Neural cell (in vitro differentiated cells): ENCODE measurements around the gene FOXK1. TPM values are rescaled to one million over a fixed set of nuclear protein-coding genes. Genes with fewer than 3 reads are reported as not detected.

Source experiments
- H2AFZ ChIP-seq: fragments of 200-600, 300-800 bp; sonication (generic), shearing (Covaris generic); 2 replicates; pipeline ENCODE4 v1.6.0; 2014; ENCODE audit warnings: low read depth, mild to moderate bottlenecking, antibody characterized with exemption, low read length, moderate library complexity
- H3F3A ChIP-seq: fragments of 200-600 bp; shearing (Covaris generic); 2 replicates; pipeline ENCODE4 v1.6.1; 2016; ENCODE audit warnings: mild to moderate bottlenecking, moderate library complexity, mixed read lengths, antibody characterized with exemption, low read length; ENCODE audit not compliant: insufficient read depth, poor library complexity, severe bottlenecking
- H3K27ac ChIP-seq: fragments of 200-600, 300-800 bp; sonication (generic), shearing (Covaris generic); 2 replicates; pipeline ENCODE4 v1.5.1; 2014; ENCODE audit warnings: mild to moderate bottlenecking, low read length, moderate library complexity
- H3K27me3 ChIP-seq: fragments of 300-800, 200-600 bp; sonication (generic), shearing (Covaris generic); 2 replicates; pipeline ENCODE4 v1.6.0; 2014; ENCODE audit warnings: mild to moderate bottlenecking, low read depth, low read length, moderate library complexity; ENCODE audit not compliant: insufficient read depth
- H3K36me3 ChIP-seq: fragments of 300-800, 200-600 bp; sonication (generic), shearing (Covaris generic); 2 replicates; pipeline ENCODE4 v1.5.1; 2014; ENCODE audit warnings: mild to moderate bottlenecking, antibody characterized with exemption, low read length, moderate library complexity; ENCODE audit not compliant: insufficient read depth
- H3K4me2 ChIP-seq: fragments of 300-800, 200-600 bp; sonication (generic), shearing (Covaris generic); 2 replicates; pipeline ENCODE4 v1.6.0; 2014; ENCODE audit warnings: mild to moderate bottlenecking, low read length
- H3K4me3 ChIP-seq: fragments of 300-800, 200-600 bp; sonication (generic), shearing (Covaris generic); 2 replicates; pipeline ENCODE4 v1.5.1; 2014; ENCODE audit warnings: mild to moderate bottlenecking, low read length, moderate library complexity
- H3K79me2 ChIP-seq: fragments of 200-600 bp; shearing (Covaris generic); replicated peaks from 2 replicates; pipeline ENCODE4 v1.6.0; 2014; ENCODE audit warnings: mild to moderate bottlenecking, low read length, moderate library complexity; ENCODE audit not compliant: insufficient read depth
- H3K9ac ChIP-seq: fragments of 300-800, 200-600 bp; sonication (generic), shearing (Covaris generic); 2 replicates; pipeline ENCODE4 v1.6.1; 2016; ENCODE audit warnings: mild to moderate bottlenecking, low read length, mixed read lengths
- H3K9me2 ChIP-seq: fragments of 200-600 bp; shearing (Covaris generic); 2 replicates; pipeline ENCODE4 v1.6.1; 2016; ENCODE audit warnings: mild to moderate bottlenecking, low read length, mixed read lengths; ENCODE audit not compliant: insufficient read depth
- H3K9me3 ChIP-seq: fragments of 200-600, 300-800 bp; sonication (generic), shearing (Covaris generic); 2 replicates; pipeline ENCODE4 v1.6.1; 2016; ENCODE audit warnings: mild to moderate bottlenecking, mixed run types, low read length, moderate library complexity, mixed read lengths
- H4K20me1 ChIP-seq: fragments of 200-600 bp; shearing (Covaris generic); 2 replicates; pipeline ENCODE4 v1.6.1; 2016; ENCODE audit warnings: mild to moderate bottlenecking, mixed run types; ENCODE audit not compliant: insufficient read depth
- CTCF ChIP-seq: fragments of 450-650 bp; IDR thresholded peaks from 2 replicates; pipeline ENCODE4 v1.5.1; 2014; ENCODE audit warnings: antibody characterized with exemption, mild to moderate bottlenecking, moderate library complexity; ENCODE audit not compliant: poor library complexity, severe bottlenecking
- EP300 ChIP-seq: fragments of 450-650 bp; conservative IDR thresholded peaks from 2 replicates; pipeline ENCODE4 v1.6.1; 2014; ENCODE audit warnings: antibody characterized with exemption, mild to moderate bottlenecking, moderate library complexity; ENCODE audit not compliant: poor library complexity, severe bottlenecking
- EZH2 ChIP-seq: fragments of 200-600, 300-800 bp; shearing (Covaris generic), sonication (generic); IDR thresholded peaks from 2 replicates; pipeline ENCODE4 v1.6.1; 2014; ENCODE audit warnings: antibody characterized with exemption, low read length, borderline replicate concordance, mild to moderate bottlenecking; ENCODE audit not compliant: insufficient read depth, poor library complexity, severe bottlenecking
- MXI1 ChIP-seq: fragments of 450-650 bp; conservative IDR thresholded peaks from 2 replicates; pipeline ENCODE4 v1.6.1; 2014; ENCODE audit warnings: antibody characterized with exemption, mild to moderate bottlenecking; ENCODE audit not compliant: poor library complexity, severe bottlenecking
- POLR2AphosphoS5 ChIP-seq: IDR thresholded peaks from 2 replicates; pipeline ENCODE4 v1.6.1; 2012
- RAD21 ChIP-seq: fragments of 450-650 bp; conservative IDR thresholded peaks from 2 replicates; pipeline ENCODE4 v1.6.1; 2014; ENCODE audit warnings: antibody characterized with exemption, mild to moderate bottlenecking, moderate library complexity
- REST ChIP-seq: IDR thresholded peaks from 2 replicates; pipeline ENCODE4 v1.6.1; 2012; ENCODE audit warnings: borderline replicate concordance
- SMC3 ChIP-seq: fragments of 450-650 bp; conservative IDR thresholded peaks from 2 replicates; pipeline ENCODE4 v1.6.1; 2014; ENCODE audit warnings: antibody characterized with exemption, mild to moderate bottlenecking, moderate library complexity; ENCODE audit not compliant: poor library complexity
- TAF1 ChIP-seq: IDR thresholded peaks from 2 replicates; pipeline ENCODE4 v1.6.1; 2012; ENCODE audit warnings: low read depth
- polyA plus RNA-seq: library from polyadenylated mRNA; depleted of rRNA; stranded (reverse); fragments of >200 nt; gene quantifications from 2 replicates; pipeline ENCODE4 v1.2.3, GENCODE V29; 2014

FOXK1 gene
- polyA plus RNA-seq, 1 donor from 2014 or later = 7.4 TPM

- no peak overlapping the region for H3K27ac ChIP-seq
These were observed 117.6 kb downstream of the FOXK1 start for GRCh38 chr7:4799508-4800268.

GRCh38 chr7:4800487-4800886 lies 118.4 kb downstream of the FOXK1 start:
- no peaks in the 10 kb centered on the region for H3K36me3 ChIP-seq
- no peak overlapping the region for H3K4me3 ChIP-seq
- no peaks in the 10 kb centered on the region for H3K79me2 ChIP-seq
- no peak overlapping the region for H2AFZ ChIP-seq
- no peaks in the 10 kb centered on the region for H4K20me1 ChIP-seq
- no peak overlapping the region for H3K27ac ChIP-seq
- no peaks in the 10 kb centered on the region for H3K9me3 ChIP-seq
- no peak overlapping the region for H3K4me2 ChIP-seq
- no peak for TF ChIP-seq TAF1
- no peak for TF ChIP-seq EZH2
- TF ChIP-seq SMC3 = no peak
- TF ChIP-seq POLR2AphosphoS5 = no peak
- TF ChIP-seq CTCF = no peak
- no peak for TF ChIP-seq RAD21
- no peak for TF ChIP-seq EP300
- no peak for TF ChIP-seq MXI1
- no peak for TF ChIP-seq REST
- H3K27me3 ChIP-seq = no peaks in the 10 kb centered on the region
- H3K9ac ChIP-seq = no peak overlapping the region
- no peaks in the 10 kb centered on the region for H3F3A ChIP-seq
- H3K9me2 ChIP-seq = no peaks in the 10 kb centered on the region

More at GRCh38 chr7:4799508-4800268, 117.6 kb downstream of the FOXK1 start:
- Histone ChIP-seq H2AFZ (no peak overlapping the region), H3F3A (no peaks in the 10 kb centered on the region), H3K36me3 (no peaks in the 10 kb centered on the region), H3K4me2 (no peak overlapping the region), H3K9me3 (no peaks in the 10 kb centered on the region), H3K9me2 (no peaks in the 10 kb centered on the region), H3K4me3 (no peak overlapping the region), H4K20me1 (no peaks in the 10 kb centered on the region), H3K27me3 (no peaks in the 10 kb centered on the region), H3K9ac (no peak overlapping the region), H3K79me2 (no peaks in the 10 kb centered on the region)
- no peak for TF ChIP-seq MXI1
- no peak for TF ChIP-seq EP300
